GM20000 (cell line): Measurements from ENCODE around the gene OSBPL9.

Source experiments
- DNase-seq: peaks from one replicate; pipeline ENCODE4 v3.0.0; 2012; ENCODE audit warnings: low spot score
- TF ChIP-seq, protein P1 (sequence below): IDR thresholded peaks from 2 replicates; pipeline ENCODE4 v1.5.1; 2012; ENCODE audit warnings: mild to moderate bottlenecking, control low read depth; ENCODE audit errors: extremely low read depth, missing control alignments

OSBPL9 gene

DNA sequence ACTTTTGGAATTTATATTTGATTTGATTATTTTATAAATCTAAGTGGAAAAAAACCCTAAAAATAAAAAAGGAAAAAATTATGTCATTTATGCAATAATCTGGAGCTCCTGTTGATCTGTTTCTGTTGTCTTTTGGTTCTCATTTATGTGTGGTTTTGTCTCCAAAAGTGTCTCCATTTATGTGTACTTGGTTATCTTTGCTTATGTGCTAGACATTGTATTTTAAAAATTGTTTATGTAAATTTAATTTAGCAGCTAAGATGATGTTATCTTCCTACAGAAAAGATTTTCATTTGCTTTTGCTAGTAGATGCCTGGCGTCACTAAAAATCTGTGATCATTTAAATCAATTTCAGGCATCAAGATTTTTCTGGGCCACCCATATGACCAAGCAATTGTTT is 95.7 kb downstream of the OSBPL9 start:
- DNase-seq, result no peak
- TF ChIP-seq, protein P1, sequence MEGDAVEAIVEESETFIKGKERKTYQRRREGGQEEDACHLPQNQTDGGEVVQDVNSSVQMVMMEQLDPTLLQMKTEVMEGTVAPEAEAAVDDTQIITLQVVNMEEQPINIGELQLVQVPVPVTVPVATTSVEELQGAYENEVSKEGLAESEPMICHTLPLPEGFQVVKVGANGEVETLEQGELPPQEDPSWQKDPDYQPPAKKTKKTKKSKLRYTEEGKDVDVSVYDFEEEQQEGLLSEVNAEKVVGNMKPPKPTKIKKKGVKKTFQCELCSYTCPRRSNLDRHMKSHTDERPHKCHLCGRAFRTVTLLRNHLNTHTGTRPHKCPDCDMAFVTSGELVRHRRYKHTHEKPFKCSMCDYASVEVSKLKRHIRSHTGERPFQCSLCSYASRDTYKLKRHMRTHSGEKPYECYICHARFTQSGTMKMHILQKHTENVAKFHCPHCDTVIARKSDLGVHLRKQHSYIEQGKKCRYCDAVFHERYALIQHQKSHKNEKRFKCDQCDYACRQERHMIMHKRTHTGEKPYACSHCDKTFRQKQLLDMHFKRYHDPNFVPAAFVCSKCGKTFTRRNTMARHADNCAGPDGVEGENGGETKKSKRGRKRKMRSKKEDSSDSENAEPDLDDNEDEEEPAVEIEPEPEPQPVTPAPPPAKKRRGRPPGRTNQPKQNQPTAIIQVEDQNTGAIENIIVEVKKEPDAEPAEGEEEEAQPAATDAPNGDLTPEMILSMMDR, result no peak

DNA sequence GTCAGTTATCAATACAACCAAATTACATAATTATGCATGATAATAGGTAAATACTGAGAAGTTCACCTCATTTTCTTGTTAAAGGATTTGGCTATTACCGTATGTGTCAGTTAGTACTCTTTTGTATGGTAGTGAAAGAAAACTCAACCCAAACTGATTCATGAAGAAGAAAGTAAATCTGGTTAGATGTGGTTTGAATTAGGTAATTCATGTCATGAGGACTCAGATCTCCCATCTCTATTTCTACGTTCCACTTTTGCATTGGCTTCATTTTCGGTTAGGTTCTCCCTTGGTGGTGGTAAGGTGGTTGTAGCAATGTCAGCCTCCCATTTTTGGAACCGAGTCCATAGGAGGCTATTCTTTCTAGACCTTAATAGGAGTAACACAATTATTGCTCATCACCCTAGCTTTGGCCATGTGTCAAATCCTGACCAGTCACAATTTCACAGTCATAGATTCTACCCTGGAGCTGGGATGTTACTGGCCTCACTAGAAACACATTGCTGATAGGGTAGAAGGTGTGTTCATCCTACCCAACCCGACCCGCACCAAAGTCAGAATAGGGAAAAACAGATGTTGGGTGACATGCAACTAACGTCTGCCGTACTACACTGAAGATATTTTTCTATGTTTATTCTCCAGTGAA is 97.6 kb downstream of the OSBPL9 start:
- TF ChIP-seq, protein P1, result no peak
- no peak for DNase-seq

DNA sequence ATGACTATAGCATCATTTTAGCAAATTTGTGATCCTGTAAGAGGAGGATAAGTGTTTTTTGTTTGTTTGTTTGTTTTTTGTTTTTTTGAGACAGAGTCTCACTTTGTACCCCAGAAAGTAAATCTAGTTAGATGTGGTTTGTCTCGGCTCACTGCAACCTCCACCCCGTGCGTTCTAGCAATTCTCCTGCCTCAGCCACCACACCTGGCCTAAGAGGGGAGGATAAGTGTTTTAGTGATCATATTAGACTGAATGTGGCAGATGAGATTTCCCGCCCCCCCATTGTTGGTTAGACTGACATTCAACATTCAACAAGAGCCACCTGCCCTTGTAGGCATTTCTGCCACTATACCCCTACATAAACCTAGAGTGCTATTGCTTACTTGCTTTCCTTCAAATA is 98.5 kb downstream of the OSBPL9 start:
- DNase-seq, result no peak

DNA sequence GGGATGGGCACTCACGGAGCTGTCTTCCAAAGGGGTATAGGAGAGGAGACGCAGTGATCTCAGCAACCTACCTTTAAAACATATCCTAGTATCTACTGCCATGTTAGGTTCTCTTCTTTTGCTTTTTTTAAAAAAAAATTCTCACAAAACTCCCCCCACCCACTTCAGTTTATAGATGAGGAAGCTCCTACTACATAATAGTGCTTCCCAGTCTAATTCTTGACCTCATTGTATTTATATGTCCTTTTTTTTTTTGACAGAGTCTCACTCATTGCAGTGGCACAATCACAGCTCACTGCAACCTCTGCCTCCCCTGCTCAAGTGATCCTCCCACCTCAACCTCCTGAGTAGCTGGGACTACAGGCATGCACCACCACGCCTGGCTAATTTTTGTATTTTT is 99.9 kb downstream of the OSBPL9 start:
- TF ChIP-seq, protein P1, result no peak
- DNase-seq, result no peak

More for the DNA sequence above, 98.5 kb downstream of the OSBPL9 start:
- TF ChIP-seq, protein P1, result no peak

DNA sequence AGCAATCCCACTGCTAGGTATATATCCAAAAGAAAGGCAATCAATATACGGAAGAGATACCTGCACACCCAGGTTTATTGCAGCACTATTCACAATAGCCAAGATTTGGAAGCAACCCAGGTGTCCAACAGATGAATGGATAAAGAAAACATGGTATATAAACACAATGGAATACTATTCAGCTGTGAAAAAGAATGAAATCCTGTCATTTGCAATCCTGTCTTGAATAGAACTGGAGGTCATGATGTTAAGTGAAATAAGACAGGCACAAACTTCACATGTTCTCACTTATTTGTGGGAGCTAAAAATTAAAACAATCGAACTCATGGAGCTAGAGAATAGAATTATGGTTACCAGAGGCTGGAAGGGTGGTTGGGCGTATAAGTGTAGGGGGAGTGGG is 101.0 kb downstream of the OSBPL9 start:
- TF ChIP-seq, protein P1, result no peak
- no peak for DNase-seq

DNA sequence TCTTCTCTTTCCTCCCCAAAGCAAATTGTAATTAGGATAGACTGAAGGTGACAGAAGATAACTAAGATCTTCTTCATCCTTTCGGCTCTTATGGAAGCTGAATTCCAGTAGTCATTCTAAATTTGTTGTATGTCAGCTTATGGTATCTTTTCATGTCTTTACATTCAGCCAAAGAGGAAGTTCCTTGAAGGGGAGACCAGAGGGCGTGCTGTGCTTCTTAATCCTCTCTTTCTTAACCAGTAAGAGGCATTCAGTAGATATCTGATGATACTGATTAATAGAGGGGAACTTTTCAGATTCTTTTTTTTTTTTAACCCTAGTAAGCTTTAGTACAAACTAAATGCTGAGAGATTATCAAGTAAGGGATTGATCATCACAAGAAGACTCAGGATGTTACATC is 102.3 kb downstream of the OSBPL9 start:
- DNase-seq, result no peak

DNA sequence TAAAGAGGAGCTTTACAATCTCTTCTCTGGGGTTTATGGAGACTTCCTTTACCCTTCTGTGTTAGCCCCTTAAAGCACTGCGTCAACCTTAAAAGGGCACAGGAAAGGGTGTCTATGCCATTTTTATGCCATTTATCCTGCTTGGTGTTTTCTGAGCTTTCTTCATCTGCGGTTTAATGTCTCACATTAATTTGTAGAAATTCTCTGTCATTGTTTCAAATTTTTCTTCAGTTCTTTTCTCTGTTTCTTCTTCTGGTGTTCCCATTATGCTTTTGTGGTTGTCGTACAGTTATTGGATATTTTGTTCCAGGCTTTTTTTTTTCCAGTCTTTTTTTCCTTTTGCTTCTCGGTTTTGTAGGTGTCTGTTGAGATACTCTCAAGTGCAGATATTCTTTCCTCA is 107.9 kb downstream of the OSBPL9 start:
- DNase-seq, result no peak
- TF ChIP-seq, protein P1, result no peak

More for the DNA sequence above, 102.3 kb downstream of the OSBPL9 start:
- TF ChIP-seq, protein P1, result no peak
